ENCODE measurements around the gene CRYZ. TPM values are rescaled to one million over a fixed set of nuclear protein-coding genes. Genes with fewer than 3 reads are reported as not detected.

The CRYZ gene
- total and polyA plus RNA-seq, 2 of the 4 experiments (the other 2 are of a cell fraction), result 40.6 to 43.4 TPM

DNA sequence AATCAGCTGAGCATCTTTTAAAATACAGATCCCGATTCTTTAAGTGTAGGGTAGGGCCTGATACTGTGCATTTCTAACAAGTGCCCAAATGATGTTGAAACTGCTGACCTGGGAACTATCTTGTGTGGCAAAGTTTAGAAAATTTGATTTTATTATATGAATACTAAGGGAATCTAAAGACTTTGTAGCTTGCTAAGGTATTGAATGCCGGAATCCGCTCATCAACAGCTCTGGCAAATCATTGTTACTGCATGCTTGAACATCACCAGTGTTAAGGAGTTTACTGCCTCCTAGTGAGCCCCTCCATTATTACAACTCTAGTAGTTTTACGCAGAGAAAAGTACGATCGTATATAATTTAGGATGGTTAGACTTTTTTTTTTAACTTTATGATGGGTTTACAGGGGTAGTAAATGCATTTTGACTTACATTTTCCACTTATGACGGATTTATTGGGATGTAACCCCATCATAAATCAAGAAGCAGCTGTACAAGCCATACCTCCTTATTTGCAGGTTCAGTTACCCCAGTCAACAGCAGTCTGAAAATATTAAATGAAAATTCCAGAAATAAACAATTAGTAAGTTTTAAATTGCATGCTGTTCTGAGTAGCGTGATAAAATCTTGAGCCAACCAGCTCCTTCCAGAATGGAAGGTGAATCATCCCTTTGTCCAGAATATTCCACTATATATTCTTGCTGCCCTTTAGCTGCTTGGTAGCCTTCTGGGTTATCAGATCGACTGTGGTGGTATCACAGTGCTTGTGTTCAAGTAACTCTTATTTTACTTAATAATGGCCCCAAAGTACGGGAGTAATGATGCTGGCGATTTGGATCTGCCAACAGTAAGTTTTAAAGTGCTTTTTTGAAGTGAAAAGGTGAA is 994 bp upstream of the CRYZ start:
- Histone ChIP-seq H3K79me1 (ENCODE audit: low read depth in 1 of 2, low read length in 2 of 2) (peaks cover 21 to 51% of the 10 kb centered on the region in 2 experiments), H2BK120ac (ENCODE audit: low read depth, low read length) (peak overlapping the region; percentile 80; the same call in 1 of the 2 replicates), H3K56ac (ENCODE audit: extremely low read depth, insufficient read depth, low read length) (peak overlapping the region; percentile 97), H4K20me1 (ENCODE audit: insufficient read depth, low read length) (peaks cover 3% of the 10 kb centered on the region; the same call in 1 of the 2 replicates), H3K4me1 (ENCODE audit: control insufficient read depth, insufficient read depth, low read length) (peaks cover 10% of the 10 kb centered on the region), H3K18ac (ENCODE audit: low read depth, low read length) (no peak overlapping the region), H4K5ac (ENCODE audit: low read depth, low read length) (peak overlapping the region; percentile 85; the same call in 1 of the 2 replicates), H3K9me3 (ENCODE audit: control insufficient read depth, insufficient read depth, low read length) (no peaks in the 10 kb centered on the region), H3K9ac (ENCODE audit: low read depth, low read length) (peak overlapping the region; percentile 97), H3K14ac (replicated peaks; ENCODE audit: low read depth, low read length) (peak overlapping the region; percentile 94), H3K9me1 (ENCODE audit: insufficient read depth, low read length) (peaks cover 3% of the 10 kb centered on the region), H3K27me3 (ENCODE audit: control insufficient read depth, insufficient read depth, low read length) (no peaks in the 10 kb centered on the region), H3K4me2 (ENCODE audit: low read depth, low read length) (peak overlapping the region; percentile 90), H4K8ac (ENCODE audit: low read depth in 2 of 2, low read length in 2 of 2) (peak overlapping the region; percentile 92 to 98), H2AK9ac (replicated peaks; ENCODE audit: low read depth, low read length, poor library complexity) (peak overlapping the region; percentile 56), H2AFZ (replicated peaks; ENCODE audit: low read length, poor library complexity) (peak overlapping the region; percentile 97), H3K36me3 (ENCODE audit: control insufficient read depth, insufficient read depth, low read length) (peaks cover 9% of the 10 kb centered on the region), H2AK5ac (ENCODE audit: low read depth, low read length) (no peak overlapping the region), H2BK20ac (ENCODE audit: low read depth, low read length) (no peak overlapping the region), H2BK5ac (ENCODE audit: low read depth, low read length, poor library complexity, severe bottlenecking) (peak overlapping the region; percentile 82), H3K23ac (ENCODE audit: low read depth, low read length) (peak overlapping the region; percentile 94; the same call in 1 of the 2 replicates), H3K4me3 (ENCODE audit: insufficient read depth, low read depth, low read length) (peak overlapping the region; percentile 71), H3K27ac (ENCODE audit: insufficient read depth, low read length) (peak overlapping the region; percentile 93), H4K91ac (ENCODE audit: insufficient read depth, low read depth, low read length) (no peak overlapping the region), H2BK15ac (ENCODE audit: low read depth, low read length) (0 out of 3 replicates have a peak overlapping the region, but pooled peaks have one; percentile 85), H3K4ac (ENCODE audit: low read depth, low read length) (peak overlapping the region; percentile 94; the same call in 1 of the 2 replicates)
- intact Hi-C loops (cut with micrococcal nuclease), result loop anchor here (10.0 kb wide), 1 partner anchor 149 kb away; no protein-coding TSS in a partner anchor
- no CpG with 5 or more reads among the region's 11 CpGs for WGBS, 2 experiments (ENCODE audit: extremely low coverage in 2 of 2, insufficient read length in 1 of 2)
- ChIA-PET POLR2A (ENCODE audit: unreplicated experiment) (no interaction called here), CTCF (interaction anchor here (0.7 to 2.7 kb wide), 12 partner anchors 11 to 362 kb away, joined by 3 to 13 read pairs (median 4); no protein-coding TSS in a partner anchor)
- in situ Hi-C loops (cut with MboI; ENCODE audit: low sequenced_read_pairs), result loop anchor here (25.0 kb wide), 1 partner anchor 547 kb away; the partner anchor contains the start of genes FPGT and LRRIQ3
- ATAC-seq (ENCODE audit: low read depth) (peak; percentile 63), DNase-seq (peak; percentile 77)
- TF ChIP-seq RFX5 (IDR thresholded peaks at IDR 0.05; ENCODE audit: low read depth, low read length) (no peak), POLR2A (IDR thresholded peaks at IDR 0.05; ENCODE audit: low read depth, low read length) (no peak), BHLHE40 (IDR thresholded peaks at IDR 0.05; ENCODE audit: low read depth, low read length) (no peak), CTCF (conservative IDR thresholded peaks at IDR 0.05; ENCODE audit: low read depth, low read length) (peak; percentile 74), RAD21 (IDR thresholded peaks at IDR 0.05; ENCODE audit: low read length) (peak; percentile 47), FOS (IDR thresholded peaks at IDR 0.05; ENCODE audit: low read depth, low read length) (no peak), CHD1 (IDR thresholded peaks at IDR 0.05; ENCODE audit: low read depth, low read length) (no peak), SMC3 (IDR thresholded peaks at IDR 0.05; ENCODE audit: low read depth, low read length) (peak; percentile 20)
- BruUV-seq (replicated peaks), result TSS peak; percentile 52
- dilution Hi-C loops (cut with HindIII; ENCODE audit: low sequenced_read_pairs, unreplicated experiment), result no loop called here

All from IMR-90 (cell line).